Peyer's patch (tissue), 4 donors: Measurements from ENCODE around the gene MAP3K5. TPM values are rescaled to one million over a fixed set of nuclear protein-coding genes. Genes with fewer than 3 reads are reported as not detected.
A peak's percentile ranks its signal among the peaks of the same experiment; 100 is the strongest.

ENCODE experiments used
- DNase-seq, 3 donors: peaks; one replicate each; pipeline ENCODE4 v3.0.0-alpha.2; 2017 to 2019
- H3K27ac ChIP-seq, 4 donors: fragments of 200-600 bp; sonication (generic); one replicate each; pipeline ENCODE4 v1.5.1; 2016 to 2019
- H3K27me3 ChIP-seq, 2 donors: fragments of 200-600 bp; sonication (generic); one replicate each; pipeline ENCODE4 v1.5.1; 2019
- H3K36me3 ChIP-seq, 3 donors: fragments of 200-600 bp; sonication (generic); one replicate each; pipeline ENCODE4 v1.5.1; 2016 to 2019
- H3K4me1 ChIP-seq, 4 donors: fragments of 200-600 bp; sonication (generic); one replicate each; pipeline ENCODE4 v1.5.1; 2016 to 2019
- H3K4me3 ChIP-seq, 4 donors: fragments of 200-600 bp; sonication (generic); 1 replicate in 3 of 4; 2 replicates in 1 of 4; pipeline ENCODE4 v1.5.1; 2016 to 2019; ENCODE audit warnings: mild to moderate bottlenecking in 1 of 4
- H3K9me3 ChIP-seq, 4 donors: fragments of 200-600 bp; sonication (generic); one replicate each; pipeline ENCODE4 v1.5.1; 2016 to 2019; ENCODE audit warnings: mild to moderate bottlenecking in 1 of 4
- POLR2A ChIP-seq, 2 donors: fragments of 450-650 bp; IDR thresholded peaks; one replicate each; pipeline ENCODE4 v1.5.1; 2017; ENCODE audit warnings: antibody characterized with exemption in 2 of 2, mild to moderate bottlenecking in 2 of 2, moderate library complexity in 2 of 2
- total RNA-seq, 4 donors: library from RNA; depleted of rRNA; stranded (reverse); fragments of >200 nt; gene quantifications; one replicate each; pipeline ENCODE4 v1.1.0, GENCODE V29; 2016
- TF ChIP-seq, protein P1 (sequence below), 6 experiments: fragments of 450-650 bp in 4 of 6; fragments of 200-600 bp in 2 of 6; sonication (generic) in 1 of 6; IDR thresholded peaks; one replicate each; pipeline ENCODE4 v1.5.1; 2017 to 2019; ENCODE audit warnings: antibody characterized with exemption in 6 of 6, mild to moderate bottlenecking in 3 of 6, moderate library complexity in 1 of 6

The MAP3K5 gene
- total RNA-seq, 4 donors from 2014 or later: 14.2 to 46.2 (median 23.2) TPM

- no peaks in the 10 kb centered on the region for H3K9me3 ChIP-seq
- no peak for DNase-seq
- peaks cover 0 to 21% (median 0%) of the 10 kb centered on the region in 4 donors for H3K4me1 ChIP-seq
- TF ChIP-seq POLR2A (IDR thresholded peaks at IDR 0.05): no peak
- TF ChIP-seq, protein P1, sequence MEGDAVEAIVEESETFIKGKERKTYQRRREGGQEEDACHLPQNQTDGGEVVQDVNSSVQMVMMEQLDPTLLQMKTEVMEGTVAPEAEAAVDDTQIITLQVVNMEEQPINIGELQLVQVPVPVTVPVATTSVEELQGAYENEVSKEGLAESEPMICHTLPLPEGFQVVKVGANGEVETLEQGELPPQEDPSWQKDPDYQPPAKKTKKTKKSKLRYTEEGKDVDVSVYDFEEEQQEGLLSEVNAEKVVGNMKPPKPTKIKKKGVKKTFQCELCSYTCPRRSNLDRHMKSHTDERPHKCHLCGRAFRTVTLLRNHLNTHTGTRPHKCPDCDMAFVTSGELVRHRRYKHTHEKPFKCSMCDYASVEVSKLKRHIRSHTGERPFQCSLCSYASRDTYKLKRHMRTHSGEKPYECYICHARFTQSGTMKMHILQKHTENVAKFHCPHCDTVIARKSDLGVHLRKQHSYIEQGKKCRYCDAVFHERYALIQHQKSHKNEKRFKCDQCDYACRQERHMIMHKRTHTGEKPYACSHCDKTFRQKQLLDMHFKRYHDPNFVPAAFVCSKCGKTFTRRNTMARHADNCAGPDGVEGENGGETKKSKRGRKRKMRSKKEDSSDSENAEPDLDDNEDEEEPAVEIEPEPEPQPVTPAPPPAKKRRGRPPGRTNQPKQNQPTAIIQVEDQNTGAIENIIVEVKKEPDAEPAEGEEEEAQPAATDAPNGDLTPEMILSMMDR (IDR thresholded peaks at IDR 0.05): no peak
- H3K4me3 ChIP-seq: no peak overlapping the region
- peaks cover 0 to 10% (median 0%) of the 10 kb centered on the region in 3 donors for H3K36me3 ChIP-seq
- H3K27me3 ChIP-seq: no peaks in the 10 kb centered on the region
- H3K27ac ChIP-seq: no peak overlapping the region
These were observed 179.4 kb downstream of the MAP3K5 start for GRCh38 chr6:136612666-136613389.

DNA sequence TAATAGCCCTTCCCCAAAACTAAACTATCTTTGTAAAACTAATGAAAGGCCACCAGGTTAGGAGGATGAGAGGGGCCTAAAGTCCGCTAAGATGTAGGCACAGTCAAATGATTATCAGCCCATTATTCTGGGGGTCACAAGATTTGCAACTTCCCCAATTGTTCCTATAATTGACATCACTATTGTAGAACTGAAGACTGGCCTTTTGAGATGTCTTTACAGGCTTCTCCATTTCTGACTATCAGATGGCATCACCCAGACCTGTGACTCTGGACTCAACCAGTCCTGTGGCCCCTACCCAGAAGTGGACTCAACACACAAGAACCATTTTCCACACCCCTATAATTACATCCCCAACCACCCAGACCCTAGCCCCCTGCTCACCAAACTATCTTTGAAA, 180.5 kb downstream of the MAP3K5 start:
- H3K36me3 ChIP-seq: peaks cover 0 to 10% (median 0%) of the 10 kb centered on the region in 3 donors
- no peak overlapping the region for H3K4me3 ChIP-seq
- no peaks in the 10 kb centered on the region for H3K27me3 ChIP-seq
- H3K9me3 ChIP-seq: no peaks in the 10 kb centered on the region
- H3K27ac ChIP-seq: no peak overlapping the region
- TF ChIP-seq POLR2A (IDR thresholded peaks at IDR 0.05): no peak
- TF ChIP-seq, protein P1 (IDR thresholded peaks at IDR 0.05): no peak
- no peak for DNase-seq
- peaks cover 0 to 25% (median 0%) of the 10 kb centered on the region in 4 donors for H3K4me1 ChIP-seq

DNA sequence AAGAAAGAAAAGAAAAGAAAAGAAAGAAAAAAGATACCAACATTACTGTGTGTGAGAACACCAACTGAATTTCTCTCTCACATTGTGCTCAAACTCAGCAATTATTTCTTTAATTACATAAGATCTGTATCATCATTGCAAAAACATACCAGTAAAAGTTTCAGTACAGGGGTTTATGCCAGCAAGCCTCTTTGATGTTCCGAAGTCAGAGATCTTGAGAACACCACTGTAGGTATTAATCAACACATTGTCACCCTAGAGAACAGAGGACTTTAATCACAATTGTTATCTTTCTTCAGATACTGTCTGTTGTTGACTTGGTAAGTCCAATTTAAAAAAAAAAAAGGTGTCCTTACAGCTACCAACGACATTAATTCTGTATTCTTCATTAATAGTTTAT, 181.1 kb downstream of the MAP3K5 start:
- TF ChIP-seq, protein P1 (IDR thresholded peaks at IDR 0.05): no peak
- no peak for TF ChIP-seq POLR2A (IDR thresholded peaks at IDR 0.05)
- H3K4me1 ChIP-seq: peaks cover 0 to 25% (median 0%) of the 10 kb centered on the region in 4 donors
- no peak overlapping the region for H3K27ac ChIP-seq
- no peak for DNase-seq
- H3K4me3 ChIP-seq: no peak overlapping the region
- peaks cover 0 to 10% (median 0%) of the 10 kb centered on the region in 3 donors for H3K36me3 ChIP-seq
- H3K27me3 ChIP-seq: no peaks in the 10 kb centered on the region
- no peaks in the 10 kb centered on the region for H3K9me3 ChIP-seq

- Histone ChIP-seq H3K36me3 (peaks cover 0 to 10% (median 0%) of the 10 kb centered on the region in 3 donors), H3K9me3 (no peaks in the 10 kb centered on the region), H3K27me3 (no peaks in the 10 kb centered on the region), H3K4me1 (peaks cover 0 to 25% (median 0%) of the 10 kb centered on the region in 4 donors), H3K4me3 (no peak overlapping the region), H3K27ac (peak overlapping the region in 3 of 4 donors; percentile 13 to 62 (median 55))
- DNase-seq: peak in 2 of 3 donors; percentile 54 to 84
- TF ChIP-seq POLR2A (IDR thresholded peaks at IDR 0.05): no peak
- TF ChIP-seq, protein P1 (IDR thresholded peaks at IDR 0.05): no peak
These were observed 182.2 kb downstream of the MAP3K5 start for GRCh38 chr6:136609873-136610706.

DNA sequence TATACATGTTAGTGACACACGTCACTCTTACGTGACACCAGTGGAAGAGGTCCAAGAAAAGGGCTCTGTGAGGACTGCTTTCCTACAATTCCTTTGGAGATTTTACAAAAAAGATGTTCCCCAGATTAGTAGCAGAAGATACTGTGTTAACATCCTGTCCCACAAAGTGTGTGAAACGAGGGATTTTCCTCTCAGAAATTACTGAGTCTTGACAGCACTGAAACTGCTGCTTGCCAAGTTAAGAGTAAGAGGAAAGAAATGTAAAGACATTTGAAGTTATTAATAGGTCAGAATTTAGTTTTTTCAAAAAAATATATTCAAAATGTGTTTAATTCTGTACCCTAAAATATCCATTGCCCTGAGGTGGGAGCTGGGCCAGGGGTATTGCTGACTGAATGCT, 183.3 kb downstream of the MAP3K5 start:
- no peaks in the 10 kb centered on the region for H3K9me3 ChIP-seq
- H3K36me3 ChIP-seq: peaks cover 0 to 9% (median 0%) of the 10 kb centered on the region in 3 donors
- no peaks in the 10 kb centered on the region for H3K27me3 ChIP-seq
- DNase-seq: no peak
- no peak overlapping the region for H3K4me3 ChIP-seq
- H3K4me1 ChIP-seq: peaks cover 0 to 25% (median 0%) of the 10 kb centered on the region in 4 donors
- H3K27ac ChIP-seq: peak overlapping the region in 2 of 4 donors; percentile 37 to 62
- TF ChIP-seq POLR2A (IDR thresholded peaks at IDR 0.05): no peak
- TF ChIP-seq, protein P1 (IDR thresholded peaks at IDR 0.05): no peak
